ENCODE data around the gene MAPKAPK2. TPM values are rescaled to one million over a fixed set of nuclear protein-coding genes. Genes with fewer than 3 reads are reported as not detected.

Gene MAPKAPK2
- total RNA-seq, 1 experiment from 2014 or later: 96.8 TPM

DNA sequence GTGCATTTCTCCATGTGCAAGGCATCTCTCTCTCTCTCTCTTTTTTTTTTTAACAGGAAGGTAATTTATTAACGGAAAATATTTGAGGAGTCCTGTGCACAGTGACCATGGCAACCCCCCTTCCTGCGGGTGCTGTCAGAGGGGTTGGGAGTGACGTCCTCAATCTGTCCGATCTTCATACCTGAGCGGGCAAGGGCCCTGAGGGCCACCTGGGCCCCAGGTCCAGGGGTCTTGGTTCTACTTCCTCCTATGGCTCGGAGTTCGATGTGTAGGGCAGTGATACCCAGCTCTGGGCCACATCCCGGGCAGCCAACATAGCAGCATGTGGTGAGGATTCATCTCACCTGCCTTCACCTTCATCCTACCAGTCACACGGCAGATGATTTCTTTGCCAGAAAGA lies 11.0 kb downstream of the MAPKAPK2 start:
- H3K4me3 ChIP-seq (ENCODE audit: low read depth, low read length): no peak overlapping the region
- H3K9me3 ChIP-seq: no peaks in the 10 kb centered on the region
- no peak for DNase-seq
- no peaks in the 10 kb centered on the region for H3K27me3 ChIP-seq (replicated peaks; ENCODE audit: control insufficient read depth, insufficient read depth, low read length)
- CTCF ChIA-PET: no interaction called here
- no TSS peak for BruUV-seq (replicated peaks)
- POLR2A ChIA-PET: no interaction called here
- TF ChIP-seq, protein P1, sequence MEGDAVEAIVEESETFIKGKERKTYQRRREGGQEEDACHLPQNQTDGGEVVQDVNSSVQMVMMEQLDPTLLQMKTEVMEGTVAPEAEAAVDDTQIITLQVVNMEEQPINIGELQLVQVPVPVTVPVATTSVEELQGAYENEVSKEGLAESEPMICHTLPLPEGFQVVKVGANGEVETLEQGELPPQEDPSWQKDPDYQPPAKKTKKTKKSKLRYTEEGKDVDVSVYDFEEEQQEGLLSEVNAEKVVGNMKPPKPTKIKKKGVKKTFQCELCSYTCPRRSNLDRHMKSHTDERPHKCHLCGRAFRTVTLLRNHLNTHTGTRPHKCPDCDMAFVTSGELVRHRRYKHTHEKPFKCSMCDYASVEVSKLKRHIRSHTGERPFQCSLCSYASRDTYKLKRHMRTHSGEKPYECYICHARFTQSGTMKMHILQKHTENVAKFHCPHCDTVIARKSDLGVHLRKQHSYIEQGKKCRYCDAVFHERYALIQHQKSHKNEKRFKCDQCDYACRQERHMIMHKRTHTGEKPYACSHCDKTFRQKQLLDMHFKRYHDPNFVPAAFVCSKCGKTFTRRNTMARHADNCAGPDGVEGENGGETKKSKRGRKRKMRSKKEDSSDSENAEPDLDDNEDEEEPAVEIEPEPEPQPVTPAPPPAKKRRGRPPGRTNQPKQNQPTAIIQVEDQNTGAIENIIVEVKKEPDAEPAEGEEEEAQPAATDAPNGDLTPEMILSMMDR (IDR thresholded peaks at IDR 0.05; ENCODE audit: insufficient read depth in 1 of 2, low read depth in 1 of 2, low read length in 1 of 2, severe bottlenecking in 1 of 2, unreplicated experiment in 1 of 2): no peak
- Mint-ChIP-seq H3K4me1 (ENCODE audit: low read depth, unreplicated experiment) (peaks cover 47% of the 10 kb centered on the region), H3K36me3 (ENCODE audit: insufficient read depth, unreplicated experiment) (peaks cover 30% of the 10 kb centered on the region), H3K27me3 (ENCODE audit: insufficient read depth, unreplicated experiment) (no peaks in the 10 kb centered on the region), H3K9me3 (ENCODE audit: unreplicated experiment) (no peaks in the 10 kb centered on the region), H3K4me3 (ENCODE audit: unreplicated experiment) (no peak overlapping the region), H3K27ac (ENCODE audit: unreplicated experiment) (peak overlapping the region; percentile 75)
- H3K36me3 ChIP-seq (ENCODE audit: control insufficient read depth, insufficient read depth, low read length): no peaks in the 10 kb centered on the region; the same call in 1 of the 2 replicates
- H3K4me1 ChIP-seq: peaks cover 44% of the 10 kb centered on the region
- intact Hi-C loops (cut with micrococcal nuclease; ENCODE audit: unreplicated experiment): no loop called here

DNA sequence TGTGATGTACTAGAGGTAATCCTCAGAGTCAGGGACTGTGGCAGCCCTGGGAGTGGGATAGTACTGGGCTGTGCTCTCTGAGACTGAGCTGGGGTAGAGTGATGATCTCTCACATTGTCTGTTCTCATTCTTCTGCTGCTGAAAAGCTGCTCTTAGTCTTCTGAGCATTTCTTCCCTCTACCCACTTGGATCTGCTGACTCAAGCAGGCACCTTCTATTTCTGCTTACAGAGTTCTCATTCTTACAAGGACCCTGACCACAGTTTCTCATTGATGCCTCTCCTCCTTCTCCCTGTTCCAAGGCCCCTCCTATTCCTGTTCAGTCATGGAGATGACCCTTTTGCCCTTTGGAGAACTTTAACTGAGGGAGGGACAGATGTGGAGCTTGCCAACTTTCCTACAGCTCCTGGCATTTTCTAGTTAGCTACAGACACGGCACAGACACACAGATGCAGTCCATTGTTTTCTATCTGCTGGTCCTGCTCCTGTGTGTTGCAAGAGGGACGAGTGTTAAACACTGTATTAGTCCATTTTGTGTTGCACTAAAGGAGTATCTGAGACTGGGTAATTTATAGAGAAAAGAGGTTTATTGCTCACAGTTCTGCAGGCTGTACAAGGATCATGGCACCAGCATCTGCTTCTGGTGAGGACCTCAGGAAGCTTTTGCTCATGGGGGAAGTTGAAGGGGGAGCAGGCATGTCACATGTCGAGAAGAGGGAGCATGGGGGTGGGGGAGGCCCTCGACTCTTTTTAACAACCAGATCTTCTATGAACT lies 12.3 kb downstream of the MAPKAPK2 start:
- no peaks in the 10 kb centered on the region for H3K9me3 ChIP-seq
- Mint-ChIP-seq H3K4me3 (ENCODE audit: unreplicated experiment) (no peak overlapping the region), H3K27me3 (ENCODE audit: insufficient read depth, unreplicated experiment) (no peaks in the 10 kb centered on the region), H3K9me3 (ENCODE audit: unreplicated experiment) (no peaks in the 10 kb centered on the region), H3K27ac (ENCODE audit: unreplicated experiment) (peak overlapping the region; percentile 62), H3K4me1 (ENCODE audit: low read depth, unreplicated experiment) (peaks cover 39% of the 10 kb centered on the region), H3K36me3 (ENCODE audit: insufficient read depth, unreplicated experiment) (peaks cover 30% of the 10 kb centered on the region)
- H3K4me3 ChIP-seq (ENCODE audit: low read depth, low read length): no peak overlapping the region
- DNase-seq: no peak
- POLR2A ChIA-PET: no interaction called here
- intact Hi-C loops (cut with micrococcal nuclease; ENCODE audit: unreplicated experiment): no loop called here
- no peaks in the 10 kb centered on the region; the same call in 1 of the 2 replicates for H3K36me3 ChIP-seq (ENCODE audit: control insufficient read depth, insufficient read depth, low read length)
- no TSS peak for BruUV-seq (replicated peaks)
- peaks cover 33% of the 10 kb centered on the region for H3K4me1 ChIP-seq
- H3K27me3 ChIP-seq (replicated peaks; ENCODE audit: control insufficient read depth, insufficient read depth, low read length): no peaks in the 10 kb centered on the region
- TF ChIP-seq, protein P1 (IDR thresholded peaks at IDR 0.05; ENCODE audit: insufficient read depth in 1 of 2, low read depth in 1 of 2, low read length in 1 of 2, severe bottlenecking in 1 of 2, unreplicated experiment in 1 of 2): no peak
- CTCF ChIA-PET: no interaction called here

DNA sequence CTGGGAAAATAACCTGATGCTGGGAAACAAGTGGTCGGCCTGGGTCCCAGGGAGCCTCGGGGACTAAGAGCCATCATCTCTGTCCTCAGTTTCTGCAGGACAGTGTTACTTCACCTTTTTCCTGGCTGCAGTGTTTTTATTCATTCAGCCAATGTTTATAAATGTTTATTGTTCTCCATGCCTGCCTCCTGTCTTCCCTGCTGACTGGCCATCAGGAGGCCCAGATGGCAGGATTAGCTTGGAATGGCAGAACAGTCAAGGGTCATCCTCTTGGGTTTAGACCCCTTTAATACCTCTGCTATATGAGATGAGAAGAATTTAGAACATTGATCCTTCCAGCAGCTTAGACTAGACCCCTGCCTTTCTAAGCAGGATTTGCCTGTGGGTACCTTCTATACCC lies 13.3 kb downstream of the MAPKAPK2 start:
- intact Hi-C loops (cut with micrococcal nuclease; ENCODE audit: unreplicated experiment): no loop called here
- ChIA-PET CTCF (no interaction called here), POLR2A (interaction anchor here (0.5 kb wide), 1 partner anchor 32 kb away, joined by 3 read pairs; no protein-coding TSS in a partner anchor)
- no peaks in the 10 kb centered on the region for H3K27me3 ChIP-seq (replicated peaks; ENCODE audit: control insufficient read depth, insufficient read depth, low read length)
- H3K4me1 ChIP-seq: peaks cover 23% of the 10 kb centered on the region
- Mint-ChIP-seq H3K36me3 (ENCODE audit: insufficient read depth, unreplicated experiment) (peaks cover 30% of the 10 kb centered on the region), H3K4me3 (ENCODE audit: unreplicated experiment) (no peak overlapping the region), H3K27me3 (ENCODE audit: insufficient read depth, unreplicated experiment) (no peaks in the 10 kb centered on the region), H3K9me3 (ENCODE audit: unreplicated experiment) (no peaks in the 10 kb centered on the region), H3K4me1 (ENCODE audit: low read depth, unreplicated experiment) (peaks cover 32% of the 10 kb centered on the region), H3K27ac (ENCODE audit: unreplicated experiment) (no peak overlapping the region)
- no peak overlapping the region for H3K4me3 ChIP-seq (ENCODE audit: low read depth, low read length)
- H3K9me3 ChIP-seq: no peaks in the 10 kb centered on the region
- H3K36me3 ChIP-seq (ENCODE audit: control insufficient read depth, insufficient read depth, low read length): no peaks in the 10 kb centered on the region; the same call in 1 of the 2 replicates
- TF ChIP-seq, protein P1 (IDR thresholded peaks at IDR 0.05; ENCODE audit: insufficient read depth in 1 of 2, low read depth in 1 of 2, low read length in 1 of 2, severe bottlenecking in 1 of 2, unreplicated experiment in 1 of 2): no peak
- BruUV-seq (replicated peaks): no TSS peak
- DNase-seq: no peak
